Activated CD4-positive, alpha-beta T cell treated with anti-CD3 and anti-CD28 coated beads, Interleukin-10, Interleukin-2, amounts not matched to agents 100 ng/mL and 50 ng/mL, durations not matched to agents 16 hours and 8 hours (primary cell): Measurements from ENCODE around the gene FBXW8.
A peak's percentile ranks its signal among the peaks of the same experiment; 100 is the strongest.

Source experiments
- DNase-seq: peaks from one replicate; pipeline ENCODE4 v3.0.0-alpha.2; 2020

FBXW8 gene

DNA sequence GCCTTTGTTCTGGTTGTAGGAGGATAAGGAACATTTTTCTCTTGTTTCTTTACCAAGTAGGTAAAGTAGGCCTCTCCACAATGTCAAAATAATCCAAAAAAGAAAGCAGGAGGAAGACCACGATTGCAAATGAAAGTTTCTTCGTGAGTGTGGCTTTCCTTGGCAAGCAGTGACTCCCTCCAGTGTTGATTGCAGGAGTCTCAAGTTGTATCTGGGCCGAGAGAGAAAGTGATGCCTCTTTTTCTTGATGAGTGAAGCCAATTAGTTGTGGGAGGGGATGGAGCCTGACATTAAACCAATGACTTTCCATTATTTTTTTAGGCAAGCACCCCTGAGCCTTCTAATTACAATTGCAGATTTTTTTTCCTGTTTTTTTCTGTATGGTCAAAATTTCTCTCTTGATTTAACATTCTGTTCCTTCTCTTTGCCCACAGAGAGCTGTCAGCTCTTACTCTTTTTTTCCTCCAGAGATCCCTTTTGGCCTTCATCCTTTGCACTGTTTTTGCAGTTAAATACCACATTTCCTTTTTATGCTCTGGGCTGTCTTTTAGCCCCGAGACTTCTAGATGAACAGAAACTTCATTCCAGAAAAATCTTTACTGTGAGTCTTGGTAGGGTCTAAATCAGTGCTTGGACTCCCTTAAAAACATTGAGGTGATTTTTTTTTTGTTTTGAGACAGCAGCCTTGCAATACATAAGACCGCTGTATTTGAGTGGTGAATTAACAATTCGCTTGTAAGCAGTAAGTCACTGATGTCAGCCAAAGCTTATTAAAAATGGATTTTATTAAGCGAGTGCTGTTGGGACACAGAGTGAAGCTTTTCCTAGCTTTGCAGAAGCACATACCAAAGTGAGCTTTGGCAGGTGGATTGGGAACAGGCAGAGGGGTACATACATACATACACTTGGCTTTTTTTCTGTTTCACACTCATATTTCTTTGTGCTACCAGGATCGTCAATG lies 15.8 kb downstream of the FBXW8 start:
- DNase-seq = no peak

GRCh38 chr12:116927244-116927940 lies 16.6 kb downstream of the FBXW8 start:
- no peak for DNase-seq

DNA sequence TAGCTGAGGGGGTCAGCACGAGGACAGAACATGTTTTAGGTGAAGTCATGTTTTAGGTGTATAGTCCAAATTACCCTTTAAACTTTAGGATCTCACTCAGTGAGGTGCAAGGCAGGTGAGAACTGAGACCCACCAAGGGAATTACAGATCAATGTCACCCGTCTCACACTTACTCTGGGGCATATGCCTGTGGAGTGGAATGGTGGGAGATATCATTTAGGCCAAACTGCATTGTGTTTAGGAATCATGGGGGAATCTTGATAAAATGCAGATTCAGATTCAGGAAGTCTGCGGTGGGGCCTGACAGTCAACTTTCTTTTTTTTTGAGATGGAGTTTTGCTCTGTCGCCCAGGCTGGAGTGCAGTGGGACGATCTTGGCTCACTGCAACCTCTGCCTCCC lies 17.8 kb downstream of the FBXW8 start:
- DNase-seq = no peak

DNA sequence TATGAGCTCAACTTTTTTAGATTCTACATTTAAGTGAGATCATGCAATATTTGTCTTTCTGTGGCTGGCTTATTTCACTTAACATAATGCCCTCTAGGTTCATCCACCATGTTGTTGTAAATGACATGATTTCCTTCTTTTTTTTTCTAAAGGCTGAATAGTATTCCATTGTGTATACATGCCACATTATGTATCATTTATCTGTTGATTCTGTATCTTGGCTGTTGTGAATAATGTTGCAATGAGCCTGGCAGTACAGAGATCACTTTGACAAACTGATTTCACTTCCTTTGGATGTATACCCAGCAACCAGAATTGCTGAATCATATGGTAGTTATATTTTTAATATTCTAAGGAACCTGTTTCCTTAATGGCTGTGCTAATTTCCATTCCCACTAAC lies 19.1 kb downstream of the FBXW8 start:
- no peak for DNase-seq

GRCh38 chr12:116931665-116932064 lies 20.9 kb downstream of the FBXW8 start:
- no peak for DNase-seq

GRCh38 chr12:116933091-116933490 lies 22.3 kb downstream of the FBXW8 start:
- DNase-seq = no peak

- DNase-seq = no peak
These were observed 22.9 kb downstream of the FBXW8 start for GRCh38 chr12:116933512-116934246.

- no peak for DNase-seq
These were observed 24.4 kb downstream of the FBXW8 start for GRCh38 chr12:116934908-116935705.

- DNase-seq = no peak
These were observed 26.9 kb downstream of the FBXW8 start for GRCh38 chr12:116937640-116938039.

DNA sequence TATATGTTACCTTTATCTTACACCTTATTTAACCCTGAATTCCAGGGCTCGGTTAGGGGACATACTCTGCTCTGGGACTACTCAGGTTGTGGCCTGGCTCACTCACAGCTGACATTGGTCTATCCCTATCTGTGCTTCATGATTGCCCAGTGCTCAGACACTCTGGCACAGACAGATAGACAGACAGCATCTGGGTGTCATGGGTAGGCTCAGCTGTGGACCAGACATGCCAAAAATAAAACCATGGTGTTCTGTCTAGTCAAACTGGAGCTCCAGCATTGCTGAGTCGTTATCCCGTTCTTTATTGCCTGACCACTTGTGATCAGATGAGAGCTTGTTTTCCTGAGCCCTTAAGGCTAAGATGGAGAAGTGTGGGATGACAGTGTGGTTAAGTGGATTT lies 29.0 kb downstream of the FBXW8 start:
- DNase-seq = no peak

DNA sequence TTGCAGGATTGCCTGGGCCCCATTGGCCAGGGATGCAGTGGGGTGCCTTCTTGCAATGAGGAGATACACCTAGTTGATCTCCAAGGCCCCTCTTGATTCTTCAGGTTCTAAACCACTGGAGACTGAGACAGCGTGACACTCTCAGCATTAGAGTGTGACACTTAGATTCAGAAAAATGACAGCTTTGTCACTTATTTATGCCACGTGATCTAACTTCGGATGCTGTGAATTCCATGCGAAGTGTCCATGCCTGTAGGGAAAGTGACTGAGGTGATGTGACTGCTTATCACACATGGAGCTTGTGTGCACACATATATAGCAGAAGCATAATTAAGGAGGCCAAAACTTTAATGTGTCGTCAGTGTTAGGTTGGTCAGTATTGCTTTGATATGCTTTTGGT lies 30.4 kb downstream of the FBXW8 start:
- no peak for DNase-seq

GRCh38 chr12:116943419-116944372 lies 32.9 kb downstream of the FBXW8 start:
- no peak for DNase-seq

GRCh38 chr12:116945886-116946550 lies 35.3 kb downstream of the FBXW8 start:
- no peak for DNase-seq

GRCh38 chr12:116948298-116948697 lies 37.5 kb downstream of the FBXW8 start:
- DNase-seq = no peak

DNA sequence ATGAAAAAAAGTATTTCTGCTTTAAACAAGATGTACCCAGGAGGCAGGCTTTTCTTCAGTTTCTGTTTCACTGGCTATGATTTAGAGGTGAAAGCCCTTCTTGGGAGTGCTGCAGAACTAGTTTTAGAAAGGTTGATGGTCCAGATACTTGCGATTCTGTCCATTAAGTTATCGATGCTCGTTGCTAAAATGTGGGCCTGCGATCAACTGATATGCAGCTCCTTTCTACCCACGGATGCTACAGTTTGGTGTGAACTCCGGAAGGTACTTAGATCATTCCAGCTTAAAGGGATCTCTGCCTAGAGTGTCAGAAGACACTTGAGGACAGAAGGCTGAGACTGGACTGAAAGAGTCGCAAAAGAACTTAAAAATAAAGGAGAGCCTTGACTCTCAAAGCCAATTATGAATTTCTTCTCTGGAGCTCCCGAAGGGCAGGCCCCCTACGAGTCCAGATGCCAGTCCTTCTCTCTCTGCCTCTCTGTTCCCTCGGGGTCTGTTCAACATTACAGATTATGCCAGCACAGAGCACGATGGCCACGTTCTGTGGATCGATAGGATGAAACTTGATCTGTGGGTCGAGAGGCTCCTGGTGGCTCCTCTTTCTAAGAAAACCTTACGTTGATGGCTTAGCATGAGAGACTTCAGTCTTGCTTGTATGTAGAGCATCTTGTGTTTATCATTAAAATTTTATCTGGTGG lies 40.0 kb downstream of the FBXW8 start:
- DNase-seq = no peak

GRCh38 chr12:116954710-116955381 lies 44.1 kb downstream of the FBXW8 start:
- DNase-seq = no peak

GRCh38 chr12:116955382-116956021 lies 44.8 kb downstream of the FBXW8 start:
- DNase-seq = peak; percentile 37

DNA sequence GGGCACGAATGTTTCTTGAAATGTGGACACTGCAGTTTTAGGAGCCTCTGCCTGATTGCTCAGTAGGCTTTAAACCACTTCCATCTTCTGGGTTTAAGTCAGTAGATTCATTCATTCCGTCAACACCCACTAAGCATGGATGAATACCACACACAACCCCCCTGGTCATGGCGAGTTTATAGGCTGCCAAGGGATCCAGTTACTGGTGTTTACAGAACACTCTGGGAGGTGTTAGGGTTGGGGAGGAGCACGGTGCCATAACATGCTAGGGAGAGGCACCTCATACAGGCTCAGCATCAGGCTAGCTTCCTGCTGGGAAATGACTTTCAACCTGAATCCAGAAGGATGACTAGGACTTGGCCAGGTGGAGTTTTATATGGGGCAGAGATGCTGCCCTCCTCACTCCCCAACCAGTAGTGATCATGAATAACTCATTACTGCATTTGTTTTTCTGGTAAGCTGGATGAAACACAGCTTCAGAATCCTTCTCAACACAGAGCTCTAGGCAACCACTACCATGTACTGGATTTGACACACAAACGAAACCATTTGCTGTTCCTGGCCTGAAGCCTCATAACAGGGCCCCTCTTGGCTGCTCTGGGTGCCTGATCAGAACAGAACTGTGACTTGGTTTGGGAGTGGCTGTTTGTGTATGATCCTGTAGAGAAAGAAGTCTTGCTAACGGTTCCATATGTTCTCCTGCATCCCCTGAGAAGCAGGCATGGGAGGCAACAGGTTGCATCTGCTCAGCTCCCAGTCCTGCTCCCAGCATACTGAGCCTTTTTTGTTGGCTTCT lies 47.9 kb downstream of the FBXW8 start:
- DNase-seq = peak; percentile 73
